ENCODE data around the gene GDPD5.

Gene GDPD5

DNA sequence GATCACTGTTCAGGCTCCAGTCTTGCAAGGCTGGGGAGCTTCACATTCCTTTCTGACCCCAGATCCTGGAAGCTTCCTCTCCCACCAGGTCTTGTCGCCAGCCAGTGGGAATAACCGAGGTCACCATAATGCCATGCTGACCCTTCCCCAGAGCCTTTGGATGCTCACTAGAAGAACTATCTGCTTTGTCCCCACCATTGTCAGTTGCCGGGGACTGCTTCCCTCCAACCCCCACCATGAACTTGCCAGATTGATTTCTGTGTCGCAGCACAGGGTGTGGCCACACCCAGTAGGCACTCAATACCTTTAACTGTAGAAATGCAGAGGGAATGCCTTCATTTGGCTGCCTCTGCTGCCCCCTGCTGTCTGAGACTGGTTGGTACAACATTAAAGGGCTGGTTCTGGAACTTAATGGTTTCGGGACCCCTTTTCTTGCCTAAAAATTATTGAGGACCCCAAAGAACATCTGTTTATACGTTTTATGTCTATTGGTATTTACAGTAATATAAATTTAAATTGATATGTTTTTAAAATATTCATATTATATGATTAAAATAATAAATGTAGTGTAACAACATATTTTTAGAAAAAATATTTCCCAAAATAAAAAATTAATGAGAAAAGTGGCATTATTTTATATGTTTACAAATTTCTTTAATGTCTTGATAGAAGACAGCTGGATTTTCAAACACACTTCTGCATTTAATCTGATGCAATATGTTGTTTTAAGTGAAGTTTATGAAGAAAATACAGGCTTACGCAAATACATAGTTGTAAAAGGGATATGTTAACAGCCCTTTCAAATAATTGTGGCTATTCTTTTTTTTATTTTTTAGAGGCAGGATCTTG is 6.7 kb upstream of the GDPD5 start:
- TF ChIP-seq, protein P1, sequence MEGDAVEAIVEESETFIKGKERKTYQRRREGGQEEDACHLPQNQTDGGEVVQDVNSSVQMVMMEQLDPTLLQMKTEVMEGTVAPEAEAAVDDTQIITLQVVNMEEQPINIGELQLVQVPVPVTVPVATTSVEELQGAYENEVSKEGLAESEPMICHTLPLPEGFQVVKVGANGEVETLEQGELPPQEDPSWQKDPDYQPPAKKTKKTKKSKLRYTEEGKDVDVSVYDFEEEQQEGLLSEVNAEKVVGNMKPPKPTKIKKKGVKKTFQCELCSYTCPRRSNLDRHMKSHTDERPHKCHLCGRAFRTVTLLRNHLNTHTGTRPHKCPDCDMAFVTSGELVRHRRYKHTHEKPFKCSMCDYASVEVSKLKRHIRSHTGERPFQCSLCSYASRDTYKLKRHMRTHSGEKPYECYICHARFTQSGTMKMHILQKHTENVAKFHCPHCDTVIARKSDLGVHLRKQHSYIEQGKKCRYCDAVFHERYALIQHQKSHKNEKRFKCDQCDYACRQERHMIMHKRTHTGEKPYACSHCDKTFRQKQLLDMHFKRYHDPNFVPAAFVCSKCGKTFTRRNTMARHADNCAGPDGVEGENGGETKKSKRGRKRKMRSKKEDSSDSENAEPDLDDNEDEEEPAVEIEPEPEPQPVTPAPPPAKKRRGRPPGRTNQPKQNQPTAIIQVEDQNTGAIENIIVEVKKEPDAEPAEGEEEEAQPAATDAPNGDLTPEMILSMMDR (IDR thresholded peaks at IDR 0.05; ENCODE audit: control extremely low read depth, extremely low read depth, low read depth, missing control alignments): peak; percentile 86
- CTCF ChIA-PET: interaction anchor here (0.7 to 14.0 kb wide), 31 partner anchors 9 to 253 kb away, joined by 3 to 164 read pairs (median 4); partner anchors contain the start of genes GDPD5 and SERPINH1
- peak; percentile 70 for DNase-seq (ENCODE audit: extremely low spot score)
- POLR2A ChIA-PET: interaction anchor here (0.6 kb wide), 1 partner anchor 10 kb away, joined by 3 read pairs; no protein-coding TSS in a partner anchor

DNA sequence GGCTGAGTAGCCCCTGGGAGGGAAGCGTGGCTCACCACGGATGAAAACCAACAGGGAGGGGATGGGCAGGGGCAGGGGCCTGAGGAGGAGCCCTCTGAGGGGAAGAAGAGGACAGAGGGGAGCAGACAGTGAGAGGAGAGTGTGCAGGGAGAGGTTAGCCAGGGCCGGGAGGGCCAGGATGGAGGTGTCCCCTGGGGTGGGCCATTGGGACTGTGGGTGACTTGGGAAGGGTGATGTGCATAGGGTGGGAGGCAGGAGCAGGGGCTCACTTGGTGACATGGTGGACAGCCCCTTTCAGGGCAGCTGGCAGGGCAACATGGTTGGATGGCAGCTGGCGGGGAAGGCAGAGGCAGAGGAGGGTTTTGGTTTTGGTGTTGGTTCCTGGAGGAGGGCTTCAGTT is 5.6 kb upstream of the GDPD5 start:
- CTCF ChIA-PET: interaction anchor here (0.7 to 14.0 kb wide), 22 partner anchors 8 to 252 kb away, joined by 3 to 164 read pairs (median 4); partner anchors contain the start of gene GDPD5

DNA sequence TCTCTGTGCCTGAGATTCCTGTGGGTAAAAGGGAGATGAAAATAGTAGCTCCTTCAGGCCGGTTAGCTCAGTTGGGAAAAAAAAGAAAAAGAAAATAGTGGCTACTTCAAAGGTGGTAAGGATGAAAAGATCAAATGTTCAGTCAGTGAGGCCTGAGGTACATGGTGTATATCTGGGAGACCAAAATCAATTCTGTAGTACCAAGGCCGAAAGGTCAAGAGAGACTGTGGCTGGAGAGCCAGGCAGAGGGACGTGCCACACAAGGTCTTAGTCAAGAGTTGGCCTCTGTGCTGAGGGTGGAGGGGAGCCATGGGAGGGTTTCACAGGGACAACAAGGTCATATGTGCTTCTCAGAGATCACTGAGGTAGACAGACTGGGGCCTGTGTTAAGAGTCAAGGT is 4.8 kb upstream of the GDPD5 start:
- TF ChIP-seq, protein P1 (IDR thresholded peaks at IDR 0.05; ENCODE audit: control extremely low read depth, extremely low read depth, low read depth, missing control alignments): no peak
- no peak for DNase-seq (ENCODE audit: extremely low spot score)
- POLR2A ChIA-PET: no interaction called here
- CTCF ChIA-PET: interaction anchor here (1.1 to 14.0 kb wide), 9 partner anchors 9 to 143 kb away, joined by 3 to 164 read pairs (median 11); no protein-coding TSS in a partner anchor

More for the DNA sequence above, 5.6 kb upstream of the GDPD5 start:
- TF ChIP-seq, protein P1 (IDR thresholded peaks at IDR 0.05; ENCODE audit: control extremely low read depth, extremely low read depth, low read depth, missing control alignments): no peak
- DNase-seq (ENCODE audit: extremely low spot score): no peak
- POLR2A ChIA-PET: interaction anchor here (0.6 kb wide), 1 partner anchor 9 kb away, joined by 3 read pairs; no protein-coding TSS in a partner anchor

- DNase-seq (ENCODE audit: extremely low spot score): no peak
- TF ChIP-seq, protein P1 (IDR thresholded peaks at IDR 0.05; ENCODE audit: control extremely low read depth, extremely low read depth, low read depth, missing control alignments): no peak
- ChIA-PET CTCF (interaction anchor here (1.0 to 14.0 kb wide), 7 partner anchors 9 to 141 kb away, joined by 3 to 164 read pairs (median 5); no protein-coding TSS in a partner anchor), POLR2A (no interaction called here)
Observed at GRCh38 chr11:75527938-75528735, 2.4 kb upstream of the GDPD5 start.

DNA sequence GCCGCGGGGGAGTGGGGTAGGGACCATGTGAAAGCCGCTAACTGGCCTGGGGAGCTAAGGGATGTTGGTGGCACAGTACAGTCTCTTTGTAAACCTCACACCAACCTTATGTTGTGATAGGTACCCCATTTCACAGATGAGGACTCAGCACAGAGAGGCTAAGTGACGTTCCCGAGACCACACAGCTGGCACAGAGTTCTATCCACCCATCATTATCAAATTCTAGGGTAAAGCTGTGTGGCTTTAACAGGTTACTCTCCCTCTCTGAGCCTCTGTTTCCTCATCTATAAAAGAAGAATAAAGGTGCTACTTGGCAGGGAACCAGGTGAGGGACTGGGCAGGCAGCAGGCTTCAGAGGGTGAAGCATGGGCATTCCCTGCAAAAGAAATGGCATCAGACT is 1.4 kb upstream of the GDPD5 start:
- ChIA-PET POLR2A (no interaction called here), CTCF (interaction anchor here (1.1 to 14.0 kb wide), 2 partner anchors 27 to 140 kb away, joined by 4 to 127 read pairs; no protein-coding TSS in a partner anchor)
- TF ChIP-seq, protein P1 (IDR thresholded peaks at IDR 0.05; ENCODE audit: control extremely low read depth, extremely low read depth, low read depth, missing control alignments): no peak
- DNase-seq (ENCODE audit: extremely low spot score): no peak

- TF ChIP-seq, protein P1 (IDR thresholded peaks at IDR 0.05; ENCODE audit: control extremely low read depth, extremely low read depth, low read depth, missing control alignments): no peak
- no peak for DNase-seq (ENCODE audit: extremely low spot score)
- ChIA-PET CTCF (interaction anchor here (1.1 to 14.0 kb wide), 8 partner anchors 7 to 275 kb away, joined by 3 to 127 read pairs (median 6); no protein-coding TSS in a partner anchor), POLR2A (interaction anchor here (0.6 to 1.5 kb wide), 3 partner anchors 87 to 126 kb away, joined by 3 to 7 read pairs (median 3); partner anchors contain the start of gene RPS3)
Observed at GRCh38 chr11:75526192-75526541, 426 bp upstream of the GDPD5 start.
